CD4-positive, alpha-beta T cell treated with Interleukin-15 for 1 hour (primary cell): ENCODE measurements around the gene IL15RA.
"Not testable (repeated sequence)": the region's sequence is repeated elsewhere in the genome, so short reads cannot be mapped to it uniquely, and the experiment has no call there.

Experiments used
- DNase-seq: peaks from one replicate; pipeline ENCODE4 v3.0.0-alpha.2; 2020

Gene IL15RA

DNA sequence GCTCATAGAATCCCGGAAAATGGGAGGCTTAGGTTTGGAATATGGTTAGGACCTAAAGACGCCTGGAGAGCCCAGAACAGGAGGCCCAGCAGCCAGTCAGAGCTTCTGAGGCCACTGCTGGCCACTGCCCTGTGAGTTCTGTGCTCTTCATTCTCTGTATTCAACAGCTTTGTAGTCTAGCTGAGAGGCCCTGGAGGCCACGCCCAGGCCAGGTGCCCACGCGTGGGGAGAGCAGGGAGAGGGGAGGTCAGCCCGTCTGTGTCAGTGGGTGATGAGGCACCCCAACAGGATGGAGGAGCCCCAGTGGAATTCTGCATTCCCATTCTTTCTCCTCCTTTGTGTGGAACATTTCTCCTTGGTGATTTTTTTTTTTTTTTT, 29.1 kb downstream of the IL15RA start:
- no peak for DNase-seq

DNA sequence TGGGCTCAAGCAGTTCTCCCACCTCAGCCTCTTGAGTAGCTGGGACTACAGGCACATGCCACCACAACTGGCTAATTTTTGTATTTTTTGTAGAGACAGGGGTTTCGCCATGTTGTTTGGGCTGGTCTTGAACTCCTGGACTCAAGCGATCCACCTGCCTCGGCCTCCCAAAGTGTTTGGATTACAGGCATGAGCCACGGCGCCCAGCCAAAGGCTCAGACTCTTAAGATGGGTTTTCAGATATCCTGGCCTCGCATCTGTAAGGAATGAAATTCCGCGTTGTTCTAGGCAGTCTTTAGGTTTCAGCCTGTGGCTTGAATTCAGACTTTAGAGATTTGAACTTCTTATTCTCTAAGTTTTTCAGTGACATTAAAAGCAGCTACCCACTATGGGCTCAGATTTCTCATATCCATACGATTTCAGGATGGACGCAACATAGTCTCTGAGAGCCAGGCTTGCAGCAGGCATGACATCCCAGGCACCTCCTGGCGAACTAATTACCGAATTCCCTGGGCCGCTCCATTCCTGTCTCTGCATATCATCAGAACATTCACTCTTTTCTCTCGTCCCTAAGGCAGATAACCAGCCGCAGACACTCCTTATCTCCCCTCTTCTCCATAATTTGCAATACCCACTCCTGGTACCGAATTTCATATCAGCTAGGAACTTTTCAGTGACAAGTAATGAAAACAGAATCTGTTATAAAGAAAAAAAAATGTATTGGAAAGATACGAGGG, 29.7 kb downstream of the IL15RA start:
- DNase-seq, result no peak

DNA sequence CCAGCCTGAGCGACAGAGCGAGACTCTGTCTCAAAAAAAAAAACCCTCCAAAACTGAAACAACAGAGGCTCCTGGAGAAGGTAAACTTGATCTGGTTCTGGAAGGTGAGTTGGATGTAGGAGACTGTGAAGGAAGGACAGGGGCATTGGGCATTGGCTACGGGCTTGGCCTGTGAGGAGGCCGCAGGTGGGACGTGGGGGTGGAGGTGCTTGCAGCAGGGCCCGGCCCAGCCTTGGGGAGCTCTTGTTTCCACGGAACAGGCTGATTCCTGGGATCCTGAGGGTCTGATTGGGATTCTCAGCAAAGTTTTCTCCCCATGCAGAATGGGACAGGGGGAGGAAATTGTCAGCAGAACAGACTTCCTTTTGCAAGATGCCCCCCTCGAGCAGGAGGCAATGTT, 30.6 kb downstream of the IL15RA start:
- DNase-seq, result no peak

DNA sequence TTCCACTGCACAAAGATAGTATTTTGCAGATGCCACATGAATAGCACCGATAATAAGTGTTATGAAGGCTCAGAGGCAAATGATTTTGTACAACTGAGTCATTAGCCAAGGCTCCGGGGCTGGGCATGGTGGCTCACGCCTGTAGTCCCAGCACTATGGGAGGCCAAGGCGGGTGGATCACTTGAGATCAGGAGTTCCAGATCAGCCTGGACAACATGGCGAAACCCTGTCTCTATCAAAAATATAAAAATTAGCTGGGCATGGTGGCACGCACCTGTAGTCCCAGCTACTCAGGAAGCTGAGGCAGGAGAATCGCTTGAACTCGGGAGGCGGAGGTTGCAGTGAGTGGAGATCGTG, 30.9 kb downstream of the IL15RA start:
- DNase-seq, result not testable (repeated sequence)

DNA sequence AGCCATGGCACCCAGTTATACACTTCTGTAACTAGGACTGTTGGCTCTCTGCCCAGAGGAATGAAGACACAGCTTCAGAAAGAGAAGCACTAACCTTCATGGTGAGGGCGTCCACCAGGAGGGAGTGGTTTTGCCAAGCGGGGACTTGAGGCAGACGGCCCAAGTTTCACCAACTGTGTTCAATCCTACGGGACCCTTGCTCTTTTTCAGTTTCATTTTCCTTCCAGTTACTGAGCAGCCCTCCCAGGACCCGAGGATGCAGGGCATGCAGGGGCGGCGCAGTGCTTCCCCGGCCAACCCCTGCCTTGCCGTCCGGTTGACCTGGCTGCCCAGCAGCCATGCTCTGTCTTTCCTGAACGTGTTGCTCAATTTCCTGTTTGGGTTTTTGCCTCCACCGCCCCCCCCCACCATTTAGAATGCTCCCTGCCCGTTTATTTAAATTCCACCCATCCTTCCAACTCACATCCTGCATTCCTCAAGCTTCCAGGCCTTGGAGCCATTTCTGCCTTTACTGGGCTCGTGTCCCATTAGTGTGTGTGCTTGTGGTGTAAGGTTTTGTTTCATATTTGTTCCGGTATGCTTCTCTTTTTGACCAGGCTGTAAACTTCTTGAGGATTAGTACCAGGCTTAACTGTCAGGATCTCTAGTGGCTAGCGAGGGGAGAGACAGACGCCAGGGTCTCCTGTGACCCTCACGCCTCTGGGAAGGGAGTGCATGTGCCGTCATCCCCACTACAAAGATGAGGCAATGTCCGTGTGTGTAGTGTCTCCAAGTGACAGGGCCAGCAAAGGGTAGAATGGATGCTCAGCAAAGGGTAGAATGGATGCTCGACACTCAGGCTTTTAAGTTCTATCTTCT, 31.6 kb downstream of the IL15RA start:
- no peak for DNase-seq

DNA sequence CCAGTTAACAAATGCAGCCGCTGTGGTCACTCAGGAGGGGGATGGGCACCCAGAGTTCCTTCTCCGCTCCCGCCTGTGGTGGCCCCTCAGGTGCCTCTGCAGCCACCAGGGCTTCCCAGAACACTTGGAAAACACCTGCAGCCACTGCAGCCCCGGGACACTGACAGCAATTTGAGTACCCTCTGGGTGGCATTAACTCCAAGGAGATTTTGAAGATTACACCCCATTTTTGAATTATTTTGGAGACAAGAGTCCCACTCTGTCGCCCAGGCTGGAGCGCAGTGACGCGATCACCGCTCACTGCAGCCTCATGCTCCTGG, 32.2 kb downstream of the IL15RA start:
- no peak for DNase-seq

DNA sequence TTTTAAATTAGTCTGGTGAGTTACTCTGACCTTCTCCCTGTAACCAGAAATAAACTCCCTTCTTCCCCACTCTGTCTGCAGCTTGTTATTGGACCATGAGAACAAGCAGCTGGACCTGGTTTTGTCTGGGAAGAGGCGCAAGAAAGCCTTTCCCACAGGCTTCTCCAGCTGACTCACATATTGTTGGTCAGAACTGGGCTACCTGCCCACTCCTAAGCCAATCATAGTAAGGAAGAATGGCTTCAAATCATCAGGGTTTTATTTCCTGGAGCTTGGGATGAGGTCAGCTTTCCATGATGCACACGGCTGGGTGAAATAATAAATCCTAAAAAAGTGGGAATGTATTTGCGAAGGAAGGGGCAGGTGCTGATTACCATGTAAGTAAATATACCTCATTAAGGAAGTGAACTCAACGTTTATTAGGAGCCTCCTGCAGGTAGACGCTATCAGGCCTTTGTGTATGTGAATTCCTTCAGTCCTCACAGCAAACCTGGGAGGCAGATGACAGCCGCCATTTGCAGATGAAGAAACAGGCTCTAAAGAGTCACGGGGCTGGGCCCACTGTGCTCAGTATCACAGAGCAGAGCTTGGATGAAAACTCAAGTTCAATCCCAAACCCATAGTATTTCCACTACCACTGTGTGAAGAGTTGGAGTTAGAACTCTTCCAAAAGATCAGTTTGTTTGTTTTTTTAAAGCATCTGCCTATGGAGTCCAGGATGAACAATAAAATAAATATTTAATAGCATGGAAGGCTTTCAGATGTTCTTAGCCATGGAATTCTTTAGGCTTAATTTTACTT, 32.8 kb downstream of the IL15RA start:
- no peak for DNase-seq

DNA sequence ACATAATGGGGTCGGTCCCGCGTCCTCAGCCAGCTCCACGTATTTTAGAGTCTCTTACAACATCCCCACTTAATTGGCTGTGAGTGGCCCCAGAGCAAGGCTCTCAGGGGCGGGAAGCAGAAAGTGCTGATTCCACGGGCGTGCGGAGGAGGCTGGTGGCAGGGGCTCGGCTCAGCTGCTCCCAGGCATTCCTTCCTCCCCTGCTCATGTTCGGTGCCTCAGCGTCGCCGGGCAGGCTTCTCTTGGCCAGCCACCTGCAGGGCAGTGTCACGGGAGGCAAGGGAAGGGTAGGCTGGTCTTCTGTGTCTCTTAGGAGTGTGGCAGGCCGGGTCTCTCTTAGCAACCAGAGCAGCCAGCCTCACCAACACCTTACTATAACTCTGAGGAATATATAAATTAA, 33.8 kb downstream of the IL15RA start:
- no peak for DNase-seq

DNA sequence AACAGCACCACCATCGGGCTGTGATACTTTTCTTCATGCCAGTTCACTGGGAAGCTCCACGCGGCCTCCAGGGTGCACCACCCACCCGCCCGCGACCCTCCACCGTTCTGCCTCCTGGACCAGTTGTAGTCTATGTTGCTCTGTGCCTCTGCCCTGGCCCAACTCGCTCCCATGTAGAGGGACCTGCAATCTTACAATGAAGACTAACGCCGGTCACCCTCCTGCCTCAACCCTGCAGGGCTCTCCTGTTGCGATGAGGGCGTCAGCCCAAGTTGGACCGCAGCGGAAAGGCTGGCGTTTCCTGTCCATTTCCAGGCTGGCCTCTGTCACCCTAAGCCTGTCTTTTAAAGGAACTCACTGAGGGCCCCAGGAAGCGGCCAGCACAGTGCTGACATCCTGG, 34.9 kb downstream of the IL15RA start:
- DNase-seq, result peak; percentile 43

DNA sequence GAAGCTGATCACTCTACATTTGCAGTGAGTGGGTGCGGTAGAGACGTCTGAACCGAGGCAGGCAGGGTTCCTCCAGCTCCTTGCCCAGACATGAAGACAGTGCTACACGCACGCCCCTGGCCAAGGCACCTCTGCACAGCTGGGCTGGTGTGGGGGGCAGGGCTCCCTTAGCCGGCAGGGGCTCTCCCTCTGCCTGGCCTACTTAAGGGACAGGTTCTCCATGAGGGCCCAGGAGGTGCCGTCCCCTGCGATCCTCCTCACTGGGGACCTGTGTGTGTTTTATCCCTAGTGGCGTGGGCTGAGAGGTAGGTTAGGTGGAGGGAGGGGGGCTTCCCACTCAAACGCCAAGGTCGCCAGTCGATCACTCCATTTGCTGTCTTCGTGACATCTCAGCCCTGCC, 35.3 kb downstream of the IL15RA start:
- DNase-seq, result no peak

DNA sequence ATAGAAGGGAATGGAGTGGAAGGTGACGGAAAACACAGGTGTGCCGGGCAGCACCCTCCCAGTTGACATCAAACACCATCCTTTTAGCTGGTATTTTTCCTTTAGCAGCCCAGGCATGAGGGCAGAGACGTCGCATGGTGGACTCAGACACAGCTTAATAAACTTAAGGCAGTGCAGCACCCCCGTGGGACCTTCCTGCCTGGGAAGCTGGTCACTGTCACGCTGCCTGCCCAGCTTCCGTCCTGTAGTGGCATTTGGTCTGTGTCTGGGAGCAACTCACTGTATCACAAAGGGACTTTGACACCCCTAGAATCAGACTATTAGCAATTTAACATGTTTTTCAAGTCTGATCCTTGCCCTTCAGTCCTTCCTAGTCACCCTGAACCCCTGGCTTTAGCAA, 35.8 kb downstream of the IL15RA start:
- no peak for DNase-seq

DNA sequence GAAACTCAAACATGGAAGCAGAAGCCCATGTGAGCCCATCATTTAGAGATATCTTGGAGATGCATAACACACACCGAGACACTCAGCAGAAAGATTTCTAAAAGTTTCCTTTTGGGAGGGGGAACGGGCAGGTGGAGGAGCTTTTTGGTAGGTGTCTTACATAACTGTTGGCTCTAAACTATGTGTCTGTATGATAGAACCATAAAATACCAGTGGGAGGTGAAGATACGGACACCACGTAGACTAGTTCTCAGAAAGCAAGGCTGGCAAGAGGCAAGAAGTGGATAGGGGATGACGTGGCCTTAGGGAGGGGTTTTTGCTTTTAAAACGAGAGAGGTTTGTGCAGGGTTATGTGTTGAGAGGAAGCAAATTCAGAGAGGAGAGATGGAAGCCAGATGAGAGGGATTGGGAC, 36.5 kb downstream of the IL15RA start:
- no peak for DNase-seq

DNA sequence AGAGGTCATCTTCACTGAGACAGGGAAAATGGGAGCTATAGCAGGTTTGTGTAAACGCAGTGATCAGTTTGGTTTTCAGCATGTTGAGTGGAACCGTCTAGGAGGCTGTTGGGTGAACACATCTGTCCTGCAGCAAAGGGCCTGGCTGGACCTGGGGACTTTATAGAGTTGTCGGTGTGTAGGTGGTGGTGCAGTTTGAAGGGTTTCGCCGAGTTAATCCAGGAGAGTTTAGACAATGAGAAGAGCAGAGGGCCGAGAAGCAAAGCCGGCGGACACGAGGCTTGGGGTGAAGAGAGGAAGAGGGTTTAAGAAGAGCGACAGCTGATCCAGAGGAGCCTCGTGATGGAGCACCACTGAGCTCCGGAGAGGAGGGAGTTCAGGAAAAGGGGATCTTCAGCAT, 39.1 kb downstream of the IL15RA start:
- DNase-seq, result no peak

DNA sequence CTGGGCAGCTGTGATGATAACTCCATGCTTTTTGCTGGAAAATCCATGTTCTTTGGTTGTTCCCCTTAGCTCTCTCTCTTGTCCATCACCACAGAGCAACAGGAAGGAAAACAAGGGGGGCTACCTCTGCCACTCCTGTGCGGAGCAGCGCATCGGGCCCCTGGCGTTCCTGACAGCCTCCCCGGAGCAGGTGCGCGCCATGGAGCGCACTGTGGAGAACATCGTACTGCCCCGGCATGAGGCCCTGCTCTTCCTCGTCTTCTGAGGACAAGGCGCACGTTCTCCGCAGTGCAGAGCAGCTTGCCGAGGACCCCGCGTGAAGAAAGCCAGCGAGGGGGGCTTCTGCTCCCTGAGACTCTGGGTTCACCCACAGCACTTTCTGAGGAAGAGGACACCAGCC, 40.3 kb downstream of the IL15RA start:
- no peak for DNase-seq

DNA sequence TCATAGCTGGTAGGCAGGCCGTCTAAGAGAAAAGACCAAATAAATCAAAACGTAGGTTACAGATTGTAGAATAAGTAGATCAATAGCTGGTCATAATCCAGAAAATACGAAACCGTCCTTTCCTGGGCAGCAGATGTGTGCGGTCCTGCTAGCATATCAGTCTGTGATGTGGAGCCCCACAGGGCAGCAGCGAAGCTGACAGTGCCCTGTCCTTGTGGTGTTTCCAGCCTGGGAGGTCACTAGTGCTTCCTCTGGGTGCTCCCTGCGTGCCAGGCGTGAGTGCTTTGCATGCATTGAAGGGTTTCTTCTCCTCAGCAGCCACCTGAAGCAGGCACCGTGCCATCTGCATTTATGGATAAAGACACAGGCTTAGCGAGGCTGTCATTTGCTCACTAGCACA, 41.7 kb downstream of the IL15RA start:
- no peak for DNase-seq

DNA sequence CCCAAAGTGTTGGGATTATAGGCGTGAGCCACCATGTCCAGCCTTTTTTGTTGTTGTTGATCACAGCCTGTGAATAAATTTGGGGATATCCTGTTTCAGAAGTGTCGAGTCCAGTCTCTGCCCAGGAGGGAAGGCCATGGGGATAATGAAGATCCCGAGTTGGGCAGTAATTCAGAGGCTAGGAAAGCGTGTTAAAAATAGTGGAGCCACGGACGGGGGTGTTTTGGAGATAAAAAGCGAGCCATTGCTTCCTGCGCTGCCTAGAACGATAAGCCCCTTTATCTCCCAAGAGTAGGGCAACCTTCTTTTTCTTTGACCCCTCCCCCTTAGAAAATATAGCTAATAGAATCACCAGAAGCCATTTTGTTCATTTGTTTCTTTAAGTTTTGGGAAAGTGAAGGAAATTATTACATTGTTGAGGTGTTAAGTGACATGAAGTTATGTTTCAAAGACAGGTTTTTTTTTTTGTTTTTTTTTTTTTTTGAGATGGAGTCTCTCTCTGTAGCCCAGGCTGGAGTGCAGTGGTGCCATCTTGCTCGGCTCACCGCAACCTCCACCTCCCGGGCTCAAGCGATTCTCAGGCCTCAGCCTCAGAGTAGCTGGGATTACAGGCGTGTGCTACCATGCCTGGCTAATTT, 43.3 kb downstream of the IL15RA start:
- DNase-seq, result no peak

DNA sequence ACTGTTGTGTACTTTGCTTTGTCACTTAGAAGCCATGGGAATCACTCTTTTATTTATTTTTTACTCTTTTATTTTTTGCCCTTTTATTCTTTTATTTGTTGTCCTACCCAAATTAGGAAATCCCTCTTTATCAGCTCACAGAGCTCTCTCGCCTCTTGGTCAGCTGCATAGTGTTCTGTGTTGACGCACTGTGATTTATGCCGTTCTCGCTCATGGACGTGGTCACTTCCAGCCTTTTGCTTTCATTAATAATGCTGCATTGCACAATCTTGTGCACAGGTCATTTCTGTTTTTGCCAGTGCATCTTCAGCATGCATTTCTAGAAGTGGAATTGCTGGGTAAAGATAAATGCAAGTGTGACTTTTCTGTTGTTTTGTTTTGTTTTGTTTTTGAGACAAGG, 45.0 kb downstream of the IL15RA start:
- no peak for DNase-seq

DNA sequence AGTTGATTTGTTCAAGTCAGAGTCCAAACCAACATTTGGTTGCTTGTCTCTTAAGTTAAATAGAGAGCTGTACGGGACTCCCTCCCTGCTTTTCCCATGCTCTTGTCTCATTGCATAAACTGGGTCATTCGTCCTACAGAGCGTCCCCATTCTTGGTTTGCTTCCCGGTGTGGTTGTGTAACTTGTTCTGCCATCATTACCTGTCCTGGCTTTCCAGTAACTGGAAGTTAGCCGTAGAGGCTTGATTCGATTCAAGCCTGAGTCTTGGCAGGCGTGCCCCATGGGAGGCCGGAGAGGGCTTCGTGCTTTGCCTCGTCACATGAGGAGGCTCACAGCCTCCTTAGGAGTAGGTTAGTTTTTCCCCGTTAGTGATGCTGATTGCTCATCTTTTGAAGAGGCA, 47.1 kb downstream of the IL15RA start:
- DNase-seq, result no peak

DNA sequence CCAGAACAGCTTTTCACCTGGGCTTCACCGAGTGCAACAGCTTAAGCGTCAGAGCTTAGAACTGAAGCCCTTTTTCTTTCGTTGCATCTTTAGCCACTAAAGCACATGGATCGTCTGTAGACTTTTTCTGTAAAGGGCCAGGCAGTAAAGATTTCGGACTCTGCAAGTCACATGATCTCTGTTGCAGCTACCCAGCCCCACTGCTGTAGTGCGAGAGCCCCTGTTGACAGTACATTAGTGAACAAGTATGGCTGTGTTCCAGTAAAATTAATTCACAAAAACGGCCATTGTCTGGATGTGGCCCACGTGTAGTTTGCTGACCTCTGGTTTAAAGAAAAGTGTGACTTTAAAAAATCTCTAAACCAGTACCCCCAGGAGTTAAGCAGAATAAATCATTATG, 47.9 kb downstream of the IL15RA start:
- no peak for DNase-seq

DNA sequence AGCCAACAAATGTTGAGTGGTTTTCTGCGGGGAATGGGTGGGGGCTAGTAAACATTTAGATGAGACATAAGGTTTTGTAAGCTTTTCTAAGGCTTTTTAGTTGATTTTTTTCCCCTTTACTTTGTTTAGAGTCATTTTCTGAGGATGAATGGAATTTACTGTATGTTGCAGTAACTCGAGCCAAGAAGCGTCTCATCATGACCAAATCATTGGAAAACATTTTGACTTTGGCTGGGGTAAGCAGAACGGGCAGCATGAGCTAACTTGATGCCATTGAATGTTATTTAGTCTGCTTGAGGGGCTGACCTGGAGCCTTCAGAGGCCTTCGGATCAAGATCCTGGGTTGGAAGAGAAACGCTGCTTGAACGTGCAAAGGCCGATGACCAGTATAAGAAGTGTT, 50.0 kb downstream of the IL15RA start:
- no peak for DNase-seq

DNA sequence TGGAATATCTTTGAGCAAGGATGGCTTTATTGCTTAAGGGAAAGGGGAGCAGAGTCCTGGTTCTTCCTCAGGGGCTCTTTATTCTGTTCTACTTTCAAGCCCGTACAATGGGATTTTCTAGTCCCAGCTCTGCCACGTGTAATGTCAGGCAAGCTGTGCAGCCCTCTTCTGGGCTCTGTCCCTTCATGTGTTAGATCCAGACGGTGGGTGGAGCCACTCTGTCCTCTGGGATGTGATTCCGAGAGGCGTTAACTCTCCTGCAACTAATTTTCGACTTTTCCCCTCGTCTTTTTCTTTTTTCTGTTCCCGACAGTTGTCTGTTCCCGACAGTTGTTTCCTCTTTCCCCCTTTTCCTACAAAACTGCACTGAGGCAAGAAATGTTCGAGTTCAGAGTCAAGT, 52.5 kb downstream of the IL15RA start:
- DNase-seq, result no peak

DNA sequence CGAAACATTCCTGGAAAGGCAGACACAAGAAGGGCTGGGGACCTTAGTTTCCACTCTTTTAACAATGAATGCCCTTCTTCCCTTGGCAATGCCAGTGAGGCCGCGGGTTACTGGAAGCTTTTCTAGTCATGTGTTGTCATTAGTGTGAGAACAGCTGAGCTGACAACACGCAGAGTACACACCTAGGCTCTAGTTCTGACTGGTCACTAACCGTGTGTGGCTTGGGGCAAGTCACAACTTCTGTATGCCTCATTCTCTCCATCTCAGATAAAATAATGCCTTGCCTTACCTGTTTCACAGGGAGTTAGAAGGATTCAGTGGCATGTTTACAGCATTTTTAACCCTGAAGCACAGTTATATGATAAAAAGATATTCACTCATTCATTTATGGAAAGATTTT, 55.6 kb downstream of the IL15RA start:
- DNase-seq, result no peak

DNA sequence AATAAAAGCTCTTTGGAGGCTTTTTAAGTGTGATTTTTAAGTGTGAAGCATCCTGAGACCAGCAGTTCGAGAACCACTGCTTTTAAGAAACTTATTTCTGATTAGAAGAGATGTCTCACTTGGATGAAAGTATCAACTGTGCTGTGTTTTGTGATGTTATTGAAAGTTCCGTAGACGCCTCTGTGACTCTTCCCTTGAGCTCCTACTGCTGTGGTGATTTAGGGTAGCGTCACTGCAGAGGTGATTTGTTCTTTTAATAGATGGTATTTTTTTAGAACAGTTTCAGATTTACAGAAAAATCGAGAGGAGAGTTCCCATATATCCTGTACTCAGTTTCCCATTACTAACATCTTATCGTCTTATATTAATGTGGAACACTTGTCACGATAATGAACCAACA, 57.8 kb downstream of the IL15RA start:
- no peak for DNase-seq

DNA sequence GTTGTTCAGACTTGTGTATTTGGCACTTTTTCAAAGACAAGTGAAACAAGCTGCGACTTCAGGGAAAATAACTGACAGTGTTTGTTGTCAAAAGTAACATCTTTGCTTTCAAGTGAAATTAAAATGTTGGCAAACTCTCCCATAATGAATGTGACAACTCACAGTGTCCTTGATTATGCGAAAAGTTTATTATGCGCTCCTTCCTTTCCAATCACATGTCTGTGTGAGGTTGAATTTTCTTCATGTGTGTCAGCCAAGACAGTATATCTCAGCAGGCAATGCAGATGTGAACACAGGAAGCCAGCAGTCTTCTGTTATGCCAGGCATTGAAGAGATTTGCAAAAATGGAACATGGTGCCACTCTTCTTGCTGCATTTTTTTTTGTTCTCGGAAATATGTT, 58.6 kb downstream of the IL15RA start:
- DNase-seq, result no peak
